GM06990 (cell line): ENCODE measurements around the gene FTCD.

ENCODE experiments used
- DNase-seq: peaks from one replicate; pipeline ENCODE4 v3.0.0-alpha.2; 2011; ENCODE audit not compliant: insufficient read length; ENCODE audit errors: extremely low read depth
- H3K27me3 ChIP-seq: replicated peaks from 2 replicates; pipeline ENCODE4 v1.6.0; 2011; ENCODE audit warnings: low read length; ENCODE audit not compliant: control insufficient read depth, insufficient read depth
- H3K36me3 ChIP-seq: 2 replicates; pipeline ENCODE4 v1.5.1; 2011; ENCODE audit warnings: low read length; ENCODE audit not compliant: control insufficient read depth, insufficient read depth
- H3K4me3 ChIP-seq: replicated peaks from 2 replicates; pipeline ENCODE4 v1.5.1; 2011; ENCODE audit warnings: low read depth, mild to moderate bottlenecking, control low read depth, low read length
- CTCF ChIP-seq: IDR thresholded peaks from 2 replicates; pipeline ENCODE4 v1.5.1; 2011; ENCODE audit warnings: low read length, control low read depth, mild to moderate bottlenecking, inconsistent platforms; ENCODE audit not compliant: insufficient read depth, poor library complexity, severe bottlenecking

Gene FTCD

GRCh38 chr21:46112725-46113215 is 42.6 kb downstream of the FTCD start:
- H3K4me3 ChIP-seq: no peak overlapping the region
- no peak for TF ChIP-seq CTCF
- no peak for DNase-seq
- H3K36me3 ChIP-seq: no peaks in the 10 kb centered on the region
- no peaks in the 10 kb centered on the region for H3K27me3 ChIP-seq

- no peaks in the 10 kb centered on the region for H3K27me3 ChIP-seq
- no peak for TF ChIP-seq CTCF
- no peak overlapping the region for H3K4me3 ChIP-seq
- DNase-seq: no peak
- no peaks in the 10 kb centered on the region for H3K36me3 ChIP-seq
Measured at GRCh38 chr21:46111857-46112724, 43.3 kb downstream of the FTCD start.

- H3K36me3 ChIP-seq: no peaks in the 10 kb centered on the region
- DNase-seq: no peak
- H3K4me3 ChIP-seq: no peak overlapping the region
- no peaks in the 10 kb centered on the region for H3K27me3 ChIP-seq
- TF ChIP-seq CTCF: no peak
Measured at GRCh38 chr21:46111193-46111571, 44.2 kb downstream of the FTCD start.

GRCh38 chr21:46110499-46111192 is 44.7 kb downstream of the FTCD start:
- DNase-seq: no peak
- no peak for TF ChIP-seq CTCF
- H3K27me3 ChIP-seq: no peaks in the 10 kb centered on the region
- H3K4me3 ChIP-seq: no peak overlapping the region
- H3K36me3 ChIP-seq: no peaks in the 10 kb centered on the region

- no peak for TF ChIP-seq CTCF
- Histone ChIP-seq H3K27me3 (no peaks in the 10 kb centered on the region), H3K36me3 (no peaks in the 10 kb centered on the region), H3K4me3 (no peak overlapping the region)
- no peak for DNase-seq
Measured at GRCh38 chr21:46109313-46110221, 45.8 kb downstream of the FTCD start.
